IPS-20b (cell line): ENCODE measurements around the gene RFX8.
"Not testable (repeated sequence)": the region's sequence is repeated elsewhere in the genome, so short reads cannot be mapped to it uniquely, and the experiment has no call there.

Experiments
- H3K27ac ChIP-seq: one replicate; pipeline ENCODE4 v1.5.1; 2013; ENCODE audit warnings: low read length
- H3K27me3 ChIP-seq: 2 replicates; pipeline ENCODE4 v1.6.1; 2013; ENCODE audit warnings: mild to moderate bottlenecking, low read length, inconsistent platforms; ENCODE audit not compliant: insufficient read depth
- H3K36me3 ChIP-seq: 2 replicates; pipeline ENCODE4 v1.6.1; 2013; ENCODE audit warnings: low read depth, mild to moderate bottlenecking, inconsistent platforms, low read length, moderate library complexity; ENCODE audit not compliant: insufficient read depth
- H3K4me1 ChIP-seq: 2 replicates; pipeline ENCODE4 v1.6.1; 2013; ENCODE audit warnings: mild to moderate bottlenecking, control low read depth, inconsistent platforms, low read length, moderate library complexity; ENCODE audit not compliant: insufficient read depth
- H3K4me3 ChIP-seq: 2 replicates; pipeline ENCODE4 v1.5.1; 2013; ENCODE audit warnings: mild to moderate bottlenecking, low read length, inconsistent platforms
- H3K9ac ChIP-seq: 2 replicates; pipeline ENCODE4 v1.6.1; 2013; ENCODE audit warnings: low read depth, mild to moderate bottlenecking, inconsistent platforms, low read length, moderate library complexity
- H3K9me3 ChIP-seq: 2 replicates; pipeline ENCODE4 v1.6.1; 2013; ENCODE audit warnings: mild to moderate bottlenecking, low read depth, low read length, inconsistent platforms; ENCODE audit not compliant: insufficient read depth

Gene RFX8

GRCh38 chr2:101509499-101510284 is 34.8 kb upstream of the RFX8 start:
- no peak overlapping the region for H3K9ac ChIP-seq
- no peaks in the 10 kb centered on the region for H3K9me3 ChIP-seq
- no peak overlapping the region for H3K4me3 ChIP-seq
- no peaks in the 10 kb centered on the region for H3K4me1 ChIP-seq
- H3K27ac ChIP-seq, result no peak overlapping the region
- no peaks in the 10 kb centered on the region for H3K27me3 ChIP-seq
- no peaks in the 10 kb centered on the region for H3K36me3 ChIP-seq

- Histone ChIP-seq H3K27ac (no peak overlapping the region), H3K4me3 (no peak overlapping the region), H3K36me3 (no peaks in the 10 kb centered on the region), H3K9ac (no peak overlapping the region), H3K4me1 (no peaks in the 10 kb centered on the region), H3K27me3 (no peaks in the 10 kb centered on the region), H3K9me3 (no peaks in the 10 kb centered on the region)
Observed at GRCh38 chr2:101508636-101509035, 33.7 kb upstream of the RFX8 start.

GRCh38 chr2:101505276-101505675 is 30.4 kb upstream of the RFX8 start:
- H3K4me3 ChIP-seq, H3K27ac ChIP-seq, H3K4me1 ChIP-seq, H3K9ac ChIP-seq, H3K27me3 ChIP-seq, H3K36me3 ChIP-seq, H3K9me3 ChIP-seq: not testable (repeated sequence)

DNA sequence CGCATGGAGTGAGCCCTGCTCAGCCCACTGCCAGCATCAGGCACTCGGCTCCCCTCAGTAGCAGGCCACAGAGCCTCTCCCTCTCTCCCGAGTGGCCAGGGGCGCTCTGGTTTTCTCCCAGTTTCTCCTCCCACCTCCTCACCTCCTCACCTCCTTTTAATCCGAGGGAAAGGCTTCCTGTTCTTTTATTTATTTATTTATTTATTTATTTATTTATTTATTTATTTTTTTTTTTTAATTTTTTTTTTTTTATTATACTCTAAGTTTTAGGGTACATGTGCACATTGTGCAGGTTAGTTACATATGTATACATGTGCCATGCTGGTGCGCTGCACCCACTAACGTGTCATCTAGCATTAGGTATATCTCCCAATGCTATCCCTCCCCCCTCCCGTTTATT is 29.8 kb upstream of the RFX8 start:
- H3K9ac ChIP-seq, H3K4me3 ChIP-seq, H3K36me3 ChIP-seq, H3K27ac ChIP-seq, H3K27me3 ChIP-seq, H3K4me1 ChIP-seq, H3K9me3 ChIP-seq: not testable (repeated sequence)

- Histone ChIP-seq H3K9me3 (no peaks in the 10 kb centered on the region), H3K36me3 (no peaks in the 10 kb centered on the region), H3K9ac (no peak overlapping the region), H3K4me3 (no peak overlapping the region), H3K27me3 (no peaks in the 10 kb centered on the region), H3K27ac (no peak overlapping the region), H3K4me1 (no peaks in the 10 kb centered on the region)
Observed at GRCh38 chr2:101502095-101502494, 27.2 kb upstream of the RFX8 start.

GRCh38 chr2:101501443-101501842 is 26.5 kb upstream of the RFX8 start:
- Histone ChIP-seq H3K9ac (no peak overlapping the region), H3K4me1 (no peaks in the 10 kb centered on the region), H3K27me3 (no peaks in the 10 kb centered on the region), H3K4me3 (no peak overlapping the region), H3K36me3 (no peaks in the 10 kb centered on the region), H3K27ac (no peak overlapping the region), H3K9me3 (no peaks in the 10 kb centered on the region)

DNA sequence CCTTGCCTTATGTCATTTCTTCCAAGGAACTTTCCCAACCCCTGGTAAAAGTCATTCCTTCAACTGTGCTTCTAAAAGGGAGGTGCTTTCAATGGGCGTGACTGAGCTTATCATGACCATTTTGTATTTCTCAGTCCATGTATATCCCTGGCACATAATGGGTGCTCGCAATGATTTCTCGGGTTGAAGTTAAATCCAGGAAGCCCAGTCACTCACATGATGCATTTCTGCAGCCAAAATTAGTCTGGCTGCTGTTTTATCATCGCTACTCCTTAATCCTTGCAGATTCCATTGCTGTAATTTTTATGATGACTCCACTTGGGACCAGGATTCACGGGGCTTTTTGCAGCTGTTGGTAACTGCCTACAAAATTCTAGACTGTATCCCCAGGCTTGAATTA is 25.9 kb upstream of the RFX8 start:
- no peak overlapping the region for H3K9ac ChIP-seq
- H3K36me3 ChIP-seq, result no peaks in the 10 kb centered on the region
- H3K4me3 ChIP-seq, result no peak overlapping the region
- no peaks in the 10 kb centered on the region for H3K27me3 ChIP-seq
- no peaks in the 10 kb centered on the region for H3K9me3 ChIP-seq
- H3K4me1 ChIP-seq, result no peaks in the 10 kb centered on the region
- no peak overlapping the region for H3K27ac ChIP-seq

- Histone ChIP-seq H3K4me3 (no peak overlapping the region), H3K9me3 (no peaks in the 10 kb centered on the region), H3K27ac (no peak overlapping the region), H3K36me3 (no peaks in the 10 kb centered on the region), H3K4me1 (no peaks in the 10 kb centered on the region), H3K9ac (no peak overlapping the region), H3K27me3 (no peaks in the 10 kb centered on the region)
Observed at GRCh38 chr2:101500180-101500579, 25.3 kb upstream of the RFX8 start.

DNA sequence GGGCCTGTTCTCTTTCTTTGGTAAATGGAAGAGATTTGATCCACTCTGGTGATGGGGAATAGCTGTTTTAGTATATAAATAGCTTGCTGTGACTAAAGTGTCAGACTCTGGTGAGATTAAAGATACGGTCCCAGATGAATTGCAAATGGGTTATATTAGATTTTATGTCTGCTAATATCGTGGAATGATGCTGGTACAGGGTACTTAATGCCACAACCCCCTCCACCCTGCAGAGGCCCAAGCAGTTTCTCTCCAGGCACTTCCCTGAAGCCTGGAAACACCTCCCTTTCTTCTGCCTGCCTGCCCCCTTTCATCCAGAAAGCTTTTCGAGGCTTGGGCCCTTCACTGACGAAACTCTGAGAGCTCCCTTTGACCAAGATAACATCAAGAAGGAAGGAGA is 21.4 kb upstream of the RFX8 start:
- no peaks in the 10 kb centered on the region for H3K9me3 ChIP-seq
- H3K4me3 ChIP-seq, result no peak overlapping the region
- H3K9ac ChIP-seq, result no peak overlapping the region
- H3K27me3 ChIP-seq, result no peaks in the 10 kb centered on the region
- H3K4me1 ChIP-seq, result no peaks in the 10 kb centered on the region
- no peak overlapping the region for H3K27ac ChIP-seq
- no peaks in the 10 kb centered on the region for H3K36me3 ChIP-seq

DNA sequence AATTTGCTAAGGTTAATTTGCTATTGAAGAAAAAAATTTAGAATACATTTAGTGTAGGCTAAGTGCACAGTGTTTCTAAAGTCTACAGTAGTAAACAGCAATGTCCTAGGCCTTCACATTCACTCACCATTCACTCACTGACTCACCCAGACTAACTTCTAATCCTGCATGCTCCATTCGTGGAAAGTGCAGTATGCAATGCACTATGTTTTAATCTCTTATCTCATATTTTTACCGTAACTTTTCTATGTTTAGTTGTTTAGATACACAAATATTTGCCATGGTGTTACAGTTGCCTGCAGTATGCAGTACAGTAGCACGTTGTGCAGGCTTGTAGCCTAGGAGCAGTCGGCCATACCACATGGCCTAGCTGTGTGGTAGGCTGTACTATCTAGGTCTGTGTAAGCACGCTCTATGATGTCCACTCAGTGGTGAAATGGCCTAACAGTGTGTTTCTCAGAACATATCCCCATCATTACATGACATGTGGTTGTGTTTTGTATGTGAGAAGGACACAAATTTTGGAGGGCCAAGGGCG is 18.1 kb upstream of the RFX8 start:
- Histone ChIP-seq H3K9me3 (no peaks in the 10 kb centered on the region), H3K27me3 (no peaks in the 10 kb centered on the region), H3K36me3 (no peaks in the 10 kb centered on the region), H3K9ac (no peak overlapping the region), H3K27ac (no peak overlapping the region), H3K4me1 (no peaks in the 10 kb centered on the region), H3K4me3 (no peak overlapping the region)

- H3K36me3 ChIP-seq, result no peaks in the 10 kb centered on the region
- H3K27me3 ChIP-seq, result no peaks in the 10 kb centered on the region
- H3K27ac ChIP-seq, result no peak overlapping the region
- no peak overlapping the region for H3K4me3 ChIP-seq
- H3K9me3 ChIP-seq, result no peaks in the 10 kb centered on the region
- H3K4me1 ChIP-seq, result no peaks in the 10 kb centered on the region
- no peak overlapping the region for H3K9ac ChIP-seq
Observed at GRCh38 chr2:101486994-101487393, 12.1 kb upstream of the RFX8 start.

GRCh38 chr2:101486258-101486701 is 11.4 kb upstream of the RFX8 start:
- H3K9me3 ChIP-seq, result no peaks in the 10 kb centered on the region
- H3K27ac ChIP-seq, result no peak overlapping the region
- no peaks in the 10 kb centered on the region for H3K36me3 ChIP-seq
- H3K27me3 ChIP-seq, result no peaks in the 10 kb centered on the region
- no peak overlapping the region for H3K4me3 ChIP-seq
- H3K9ac ChIP-seq, result no peak overlapping the region
- no peaks in the 10 kb centered on the region for H3K4me1 ChIP-seq
